Adrenal gland (tissue), 5 donors: ENCODE data around the gene ZNF136.

Source experiments
- CTCF ChIP-seq, 6 experiments: fragments of 450-650 bp in 4 of 6; fragments of 200-600 bp in 2 of 6; sonication (generic) in 1 of 6; IDR thresholded peaks; 1 replicate in 5 of 6; 2 replicates in 1 of 6; pipeline versions ENCODE4 v1.5.1 to v1.8.0; 2016 to 2021; ENCODE audit warnings: antibody characterized with exemption in 6 of 6, mild to moderate bottlenecking in 2 of 6, moderate library complexity in 1 of 6
- POLR2A ChIP-seq, 2 donors: fragments of 450-650 bp; IDR thresholded peaks; one replicate each; pipeline ENCODE4 v1.6.1; 2017; ENCODE audit warnings: antibody characterized with exemption in 2 of 2, mild to moderate bottlenecking in 2 of 2, moderate library complexity in 1 of 2
- donor health status: DM: no; HTN: no; CAD: no.

- TF ChIP-seq CTCF (IDR thresholded peaks at IDR 0.05) (no peak), POLR2A (IDR thresholded peaks at IDR 0.05) (peak; percentile 85 to 93)
Measured at GRCh38 chr19:12162882-12163806, at the start of gene ZNF136.
